Tibial nerve (tissue), 4 donors: Measurements from ENCODE around the gene NTRK2. TPM values are rescaled to one million over a fixed set of nuclear protein-coding genes. Genes with fewer than 3 reads are reported as not detected.

Experiments
- DNase-seq, 2 donors: peaks; one replicate each; pipeline ENCODE4 v3.0.0-alpha.2; 2019; ENCODE audit warnings: low spot score in 2 of 2
- H3K27ac ChIP-seq, 4 donors: fragments of 200-600 bp; sonication (generic) in 3 of 4; one replicate each; pipeline ENCODE4 v1.5.1; 2017 to 2019; ENCODE audit warnings: mild to moderate bottlenecking in 1 of 4
- H3K27me3 ChIP-seq, 2 donors: fragments of 200-600 bp; sonication (generic) in 1 of 2; one replicate each; pipeline versions ENCODE4 v1.5.1 to v1.6.0; 2017 to 2019
- H3K36me3 ChIP-seq, 3 donors: fragments of 200-600 bp; sonication (generic); one replicate each; pipeline ENCODE4 v1.5.1; 2018 to 2019
- H3K4me1 ChIP-seq, 4 donors: fragments of 200-600 bp; sonication (generic) in 3 of 4; one replicate each; pipeline ENCODE4 v1.5.1; 2017 to 2019
- H3K4me3 ChIP-seq, 4 donors: fragments of 200-600 bp; sonication (generic) in 3 of 4; one replicate each; pipeline ENCODE4 v1.5.1; 2017 to 2019; ENCODE audit warnings: mild to moderate bottlenecking in 1 of 4, moderate library complexity in 1 of 4
- H3K9me3 ChIP-seq, 4 donors: fragments of 200-600 bp; sonication (generic) in 3 of 4; one replicate each; pipeline ENCODE4 v1.5.1; 2017 to 2019
- EP300 ChIP-seq, 2 donors: sonication (generic); formaldehyde crosslinking; IDR thresholded peaks; one replicate each; pipeline ENCODE4 v1.6.1; 2017; ENCODE audit warnings: antibody characterized with exemption in 2 of 2, mild to moderate bottlenecking in 1 of 2
- POLR2A ChIP-seq, 2 donors: fragments of 450-650 bp; IDR thresholded peaks; one replicate each; pipeline ENCODE4 v1.6.1; 2017; ENCODE audit warnings: antibody characterized with exemption in 2 of 2, mild to moderate bottlenecking in 2 of 2, moderate library complexity in 2 of 2
- WGBS, 2 donors: methylation state at CpG; one replicate each; pipeline ENCODE4 v1.1.5; 2018; 5-methylcytosine and 5-hydroxymethylcytosine counted together
- total RNA-seq, 4 donors: library from RNA; depleted of rRNA; stranded (reverse); fragments of >200 nt; gene quantifications; one replicate each; pipeline ENCODE4 v1.1.0, GENCODE V29; 2016
- TF ChIP-seq, protein P1 (sequence below), 5 experiments: fragments of 200-600 bp in 3 of 5; fragments of 450-650 bp in 2 of 5; sonication (generic) in 3 of 5; IDR thresholded peaks; one replicate each; pipeline ENCODE4 v1.5.1; 2016 to 2019; ENCODE audit warnings: antibody characterized with exemption in 5 of 5, mild to moderate bottlenecking in 3 of 5, moderate library complexity in 2 of 5

NTRK2 gene
- total RNA-seq, 4 donors from 2014 or later, result 46.7 to 83.4 (median 69.5) TPM

DNA sequence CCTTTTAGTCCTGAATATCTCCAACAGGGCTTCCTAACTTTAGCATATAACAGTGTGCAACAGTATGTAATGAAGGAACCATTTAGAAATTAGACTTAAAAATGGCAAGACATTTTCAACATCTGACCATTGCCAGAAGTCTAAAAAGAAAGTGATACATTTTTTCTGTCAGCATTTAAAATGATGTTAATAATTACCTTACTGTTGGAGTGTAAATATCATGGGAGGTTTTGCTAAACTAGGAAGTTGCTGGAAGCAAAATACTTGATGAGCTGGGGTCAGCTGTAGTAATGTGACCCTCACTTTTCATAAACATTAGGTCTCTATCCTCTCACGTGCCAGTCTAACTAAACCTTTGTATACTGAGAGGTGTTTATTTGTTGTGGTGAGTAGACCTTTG, 68.8 kb downstream of the NTRK2 start:
- Histone ChIP-seq H3K4me1 (peaks cover 0 to 7% (median 0%) of the 10 kb centered on the region in 4 donors), H3K9me3 (no peaks in the 10 kb centered on the region), H3K27ac (no peak overlapping the region), H3K4me3 (no peak overlapping the region), H3K27me3 (no peaks in the 10 kb centered on the region), H3K36me3 (peaks cover 0 to 4% (median 0%) of the 10 kb centered on the region in 3 donors)
- no peak for DNase-seq
- 23 to 35% methylated on average over 1 of the region's 1 CpG for WGBS, 2 donors
- TF ChIP-seq POLR2A (IDR thresholded peaks at IDR 0.05), result no peak
- no peak for TF ChIP-seq EP300 (IDR thresholded peaks at IDR 0.05)
- TF ChIP-seq, protein P1, sequence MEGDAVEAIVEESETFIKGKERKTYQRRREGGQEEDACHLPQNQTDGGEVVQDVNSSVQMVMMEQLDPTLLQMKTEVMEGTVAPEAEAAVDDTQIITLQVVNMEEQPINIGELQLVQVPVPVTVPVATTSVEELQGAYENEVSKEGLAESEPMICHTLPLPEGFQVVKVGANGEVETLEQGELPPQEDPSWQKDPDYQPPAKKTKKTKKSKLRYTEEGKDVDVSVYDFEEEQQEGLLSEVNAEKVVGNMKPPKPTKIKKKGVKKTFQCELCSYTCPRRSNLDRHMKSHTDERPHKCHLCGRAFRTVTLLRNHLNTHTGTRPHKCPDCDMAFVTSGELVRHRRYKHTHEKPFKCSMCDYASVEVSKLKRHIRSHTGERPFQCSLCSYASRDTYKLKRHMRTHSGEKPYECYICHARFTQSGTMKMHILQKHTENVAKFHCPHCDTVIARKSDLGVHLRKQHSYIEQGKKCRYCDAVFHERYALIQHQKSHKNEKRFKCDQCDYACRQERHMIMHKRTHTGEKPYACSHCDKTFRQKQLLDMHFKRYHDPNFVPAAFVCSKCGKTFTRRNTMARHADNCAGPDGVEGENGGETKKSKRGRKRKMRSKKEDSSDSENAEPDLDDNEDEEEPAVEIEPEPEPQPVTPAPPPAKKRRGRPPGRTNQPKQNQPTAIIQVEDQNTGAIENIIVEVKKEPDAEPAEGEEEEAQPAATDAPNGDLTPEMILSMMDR (IDR thresholded peaks at IDR 0.05), result no peak

DNA sequence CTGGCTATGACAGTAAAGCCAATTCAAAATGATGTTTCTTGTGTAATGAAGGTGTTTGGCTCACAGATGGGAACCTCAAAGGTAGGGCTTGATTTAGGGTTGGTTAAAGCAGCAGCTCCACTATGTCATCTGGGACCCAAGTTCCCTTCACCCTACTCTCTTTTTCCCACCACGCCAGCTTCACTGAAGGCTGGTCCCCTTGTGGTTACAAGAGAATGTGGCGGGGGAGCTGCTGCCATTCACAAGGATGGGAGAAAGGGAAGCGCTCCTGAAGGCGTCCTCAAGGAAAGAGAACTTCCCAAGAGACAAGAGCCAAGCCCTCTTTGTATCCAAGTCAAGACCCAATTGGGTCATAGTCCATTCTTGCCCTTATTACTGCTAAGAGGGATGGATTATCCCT, 72.7 kb downstream of the NTRK2 start:
- no peak overlapping the region for H3K4me3 ChIP-seq
- peaks cover 0 to 16% (median 0%) of the 10 kb centered on the region in 3 donors for H3K36me3 ChIP-seq
- no peaks in the 10 kb centered on the region for H3K9me3 ChIP-seq
- no peak overlapping the region for H3K27ac ChIP-seq
- DNase-seq, result no peak
- H3K27me3 ChIP-seq, result no peaks in the 10 kb centered on the region
- H3K4me1 ChIP-seq, result peaks cover 0 to 3% (median 0%) of the 10 kb centered on the region in 4 donors
- 95 to 99% methylated on average over 4 of the region's 4 CpGs for WGBS, 2 donors
- TF ChIP-seq EP300 (IDR thresholded peaks at IDR 0.05) (no peak), POLR2A (IDR thresholded peaks at IDR 0.05) (no peak)
- TF ChIP-seq, protein P1 (IDR thresholded peaks at IDR 0.05), result no peak

DNA sequence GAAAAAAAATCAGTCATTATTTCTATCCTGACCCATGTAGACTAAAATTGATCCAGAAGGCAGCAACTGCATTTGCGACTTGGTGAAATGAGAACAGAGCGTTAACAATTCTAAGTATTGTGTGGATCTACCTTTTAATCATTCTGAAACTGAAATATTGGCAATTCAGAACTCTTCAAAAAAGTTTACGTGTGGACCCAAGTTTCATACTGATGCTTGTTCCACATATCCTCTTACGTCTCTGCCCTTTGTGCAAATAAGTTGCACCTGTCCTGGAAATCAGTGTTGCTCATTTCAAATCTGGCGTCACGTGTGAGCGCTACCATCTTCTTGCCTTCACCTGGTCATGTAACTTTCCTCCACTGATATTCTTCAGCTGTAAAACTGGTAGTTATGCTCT, 74.7 kb downstream of the NTRK2 start:
- WGBS, 2 donors, result 98 to 99% methylated on average over 7 of the region's 7 CpGs

DNA sequence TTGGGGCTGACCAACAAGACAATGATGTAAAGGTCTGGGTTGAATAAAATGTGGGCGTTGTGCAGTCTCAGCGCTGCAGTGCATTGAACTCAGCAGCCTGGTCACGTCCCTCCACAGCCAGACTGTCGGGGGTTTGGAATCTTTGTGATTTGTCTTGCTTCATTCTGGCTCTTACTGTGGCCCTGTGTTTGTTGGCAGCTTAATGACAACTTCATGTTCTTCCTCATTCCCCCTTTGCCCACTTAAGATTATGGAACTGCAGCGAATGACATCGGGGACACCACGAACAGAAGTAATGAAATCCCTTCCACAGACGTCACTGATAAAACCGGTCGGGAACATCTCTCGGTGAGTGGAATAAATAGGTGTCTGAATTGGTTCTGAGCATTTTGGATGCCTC, 75.2 kb downstream of the NTRK2 start:
- H3K36me3 ChIP-seq, result peaks cover 0 to 25% (median 0%) of the 10 kb centered on the region in 3 donors
- no peak for TF ChIP-seq POLR2A (IDR thresholded peaks at IDR 0.05)
- no peak for TF ChIP-seq EP300 (IDR thresholded peaks at IDR 0.05)
- TF ChIP-seq, protein P1 (IDR thresholded peaks at IDR 0.05), result no peak

More for the DNA sequence above, 74.7 kb downstream of the NTRK2 start:
- H3K4me1 ChIP-seq, result no peaks in the 10 kb centered on the region
- H3K27ac ChIP-seq, result no peak overlapping the region
- peaks cover 0 to 21% (median 0%) of the 10 kb centered on the region in 3 donors for H3K36me3 ChIP-seq
- H3K4me3 ChIP-seq, result no peak overlapping the region
- H3K9me3 ChIP-seq, result no peaks in the 10 kb centered on the region
- DNase-seq, result no peak
- TF ChIP-seq POLR2A (IDR thresholded peaks at IDR 0.05) (no peak), EP300 (IDR thresholded peaks at IDR 0.05) (no peak)
- TF ChIP-seq, protein P1 (IDR thresholded peaks at IDR 0.05), result no peak
- no peaks in the 10 kb centered on the region for H3K27me3 ChIP-seq

DNA sequence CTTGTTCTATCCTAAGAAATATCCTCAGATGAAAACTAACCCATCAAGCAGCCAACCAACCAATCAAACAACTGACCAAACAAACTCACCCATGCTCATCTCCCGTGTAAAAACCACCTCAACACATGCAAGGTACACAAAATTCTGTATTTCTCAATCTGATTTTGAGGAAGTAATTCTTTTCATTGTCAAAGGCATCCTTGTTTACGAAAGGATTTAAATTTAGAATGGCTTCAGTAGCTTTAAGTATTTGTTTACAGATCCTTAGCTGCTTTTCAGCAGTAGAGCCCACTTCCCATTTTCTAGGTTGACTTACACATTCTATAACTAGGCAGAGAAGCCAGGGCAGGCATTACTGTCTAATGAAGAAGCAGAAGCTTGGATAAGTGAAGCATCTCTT, 78.6 kb downstream of the NTRK2 start:
- TF ChIP-seq, protein P1 (IDR thresholded peaks at IDR 0.05), result no peak
- TF ChIP-seq POLR2A (IDR thresholded peaks at IDR 0.05), result no peak
- no peak for TF ChIP-seq EP300 (IDR thresholded peaks at IDR 0.05)
- H3K4me3 ChIP-seq, result no peak overlapping the region
- H3K36me3 ChIP-seq, result peaks cover 0 to 30% (median 0%) of the 10 kb centered on the region in 3 donors
- DNase-seq, result no peak
- H3K27ac ChIP-seq, result no peak overlapping the region
- WGBS, 2 donors, result 78 to 90% methylated on average over 2 of the region's 2 CpGs
- no peaks in the 10 kb centered on the region for H3K9me3 ChIP-seq
- peaks cover 0 to 6% (median 0%) of the 10 kb centered on the region in 4 donors for H3K4me1 ChIP-seq
- H3K27me3 ChIP-seq, result no peaks in the 10 kb centered on the region

More for the DNA sequence above, 75.2 kb downstream of the NTRK2 start:
- no peaks in the 10 kb centered on the region for H3K4me1 ChIP-seq
- 73 to 75% methylated on average over 11 of the region's 11 CpGs for WGBS, 2 donors
- no peak for DNase-seq
- no peak overlapping the region for H3K27ac ChIP-seq
- no peaks in the 10 kb centered on the region for H3K9me3 ChIP-seq
- no peaks in the 10 kb centered on the region for H3K27me3 ChIP-seq
- H3K4me3 ChIP-seq, result no peak overlapping the region
